Caco-2 (cell line): ENCODE data around the gene PARP6. TPM values are rescaled to one million over a fixed set of nuclear protein-coding genes. Genes with fewer than 3 reads are reported as not detected.

ENCODE experiments used
- BruUV-seq: library from RNA; stranded (reverse); fragments of 400-500 nt; replicated peaks from 2 replicates; lab custom pipeline; 2021; lab: Mats Ljungman, UMichigan
- CTCF ChIA-PET: fragments of 300-600 bp; sonication (Branson Sonifier 250); formaldehyde crosslinking; loops from one replicate; lab custom pipeline; 2022; ENCODE audit warnings: antibody characterized with exemption; lab: Charles Lee
- POLR2A ChIA-PET: fragments of 300-600 bp; sonication (Branson Sonifier 250); formaldehyde crosslinking; loops from one replicate; lab custom pipeline; 2022; ENCODE audit warnings: antibody characterized with exemption; lab: Charles Lee
- DNase-seq, 2 experiments: peaks; one replicate each; pipeline versions ENCODE4 v3.0.0 to v3.0.0-alpha.2; 2020 to 2022
- H3K27me3 ChIP-seq: replicated peaks from 2 replicates; pipeline ENCODE4 v1.6.0; 2011; ENCODE audit warnings: low read length; ENCODE audit not compliant: control insufficient read depth, insufficient read depth
- H3K36me3 ChIP-seq: 2 replicates; pipeline ENCODE4 v1.5.1; 2011; ENCODE audit warnings: low read length; ENCODE audit not compliant: control insufficient read depth, insufficient read depth
- H3K4me1 ChIP-seq: fragments of 250-450 bp; sonication (Bioruptor Pico); 2 replicates; pipeline ENCODE4 v1.5.1; 2020; ENCODE audit warnings: mild to moderate bottlenecking
- H3K4me3 ChIP-seq: 2 replicates; pipeline ENCODE4 v1.5.1; 2011; ENCODE audit warnings: low read depth, mild to moderate bottlenecking, control low read depth, low read length
- H3K9me3 ChIP-seq: fragments of 250-450 bp; sonication (Bioruptor Pico); 2 replicates; pipeline ENCODE4 v1.5.1; 2020; ENCODE audit warnings: mild to moderate bottlenecking, moderate library complexity
- H3K27ac Mint-ChIP-seq: one replicate; pipeline ENCODE4 v1.8.0; 2022; ENCODE audit warnings: mixed read lengths; ENCODE audit not compliant: unreplicated experiment
- H3K27me3 Mint-ChIP-seq: one replicate; pipeline ENCODE4 v1.8.0; 2022; ENCODE audit warnings: mixed read lengths; ENCODE audit not compliant: insufficient read depth, unreplicated experiment
- H3K36me3 Mint-ChIP-seq: one replicate; pipeline ENCODE4 v1.8.0; 2022; ENCODE audit warnings: mild to moderate bottlenecking, mixed read lengths; ENCODE audit not compliant: insufficient read depth, unreplicated experiment
- H3K4me1 Mint-ChIP-seq: one replicate; pipeline ENCODE4 v1.8.0; 2022; ENCODE audit warnings: low read depth, mixed read lengths; ENCODE audit not compliant: unreplicated experiment
- H3K4me3 Mint-ChIP-seq: one replicate; pipeline ENCODE4 v1.8.0; 2022; ENCODE audit warnings: mild to moderate bottlenecking, moderate library complexity, mixed read lengths; ENCODE audit not compliant: unreplicated experiment
- H3K9me3 Mint-ChIP-seq: one replicate; pipeline ENCODE4 v1.8.0; 2022; ENCODE audit warnings: mixed read lengths; ENCODE audit not compliant: unreplicated experiment
- CTCF ChIP-seq, 2 experiments: fragments of 200-600 bp in 1 of 2; IDR thresholded peaks; 1 replicate in 1 of 2; 2 replicates in 1 of 2; pipeline versions ENCODE4 v1.5.1 to v1.8.0; 2011 to 2022; ENCODE audit warnings: antibody characterized with exemption in 1 of 2, control low read depth in 1 of 2, inconsistent platforms in 1 of 2, low read depth in 1 of 2, low read length in 1 of 2, mild to moderate bottlenecking in 1 of 2, moderate library complexity in 1 of 2; ENCODE audit not compliant: insufficient read depth in 1 of 2, severe bottlenecking in 1 of 2, unreplicated experiment in 1 of 2
- intact Hi-C: fragments of 100-400 bp; cut with micrococcal nuclease; formaldehyde crosslinking; loops from one replicate; pipeline ENCODE4 v1.10.0; 2022; ENCODE audit not compliant: unreplicated experiment
- total RNA-seq: library from RNA; stranded (reverse); gene quantifications from 2 replicates; pipeline ENCODE4 v1.2.3, GENCODE V29; 2022

The PARP6 gene
- total RNA-seq, 1 experiment from 2014 or later = 62.2 TPM

GRCh38 chr15:72248514-72248913 lies 23.8 kb downstream of the PARP6 start:
- no peaks in the 10 kb centered on the region for H3K9me3 ChIP-seq
- Mint-ChIP-seq H3K36me3 (peaks cover 36% of the 10 kb centered on the region), H3K27ac (no peak overlapping the region), H3K4me3 (no peak overlapping the region), H3K9me3 (no peaks in the 10 kb centered on the region), H3K27me3 (no peaks in the 10 kb centered on the region), H3K4me1 (no peaks in the 10 kb centered on the region)
- intact Hi-C loops = no loop called here
- ChIA-PET POLR2A (no interaction called here), CTCF (no interaction called here)
- peaks cover 4% of the 10 kb centered on the region; the same call in 1 of the 2 replicates for H3K36me3 ChIP-seq
- no peak for DNase-seq
- H3K27me3 ChIP-seq = no peaks in the 10 kb centered on the region
- no TSS peak for BruUV-seq
- TF ChIP-seq CTCF (IDR thresholded peaks at IDR 0.05; ENCODE audit: insufficient read depth in 1 of 2, low read depth in 1 of 2, low read length in 1 of 2, severe bottlenecking in 1 of 2, unreplicated experiment in 1 of 2) = no peak
- no peak overlapping the region for H3K4me3 ChIP-seq
- no peaks in the 10 kb centered on the region for H3K4me1 ChIP-seq

- intact Hi-C loops = no loop called here
- H3K36me3 Mint-ChIP-seq = peaks cover 33% of the 10 kb centered on the region
- no peaks in the 10 kb centered on the region for H3K4me1 Mint-ChIP-seq
- CTCF ChIA-PET = no interaction called here
- H3K27me3 Mint-ChIP-seq = no peaks in the 10 kb centered on the region
- DNase-seq = no peak
- Histone ChIP-seq H3K4me3 (no peak overlapping the region), H3K4me1 (peaks cover 3% of the 10 kb centered on the region), H3K36me3 (no peaks in the 10 kb centered on the region), H3K9me3 (no peaks in the 10 kb centered on the region), H3K27me3 (no peaks in the 10 kb centered on the region)
- H3K27ac Mint-ChIP-seq = no peak overlapping the region
- no TSS peak for BruUV-seq
- POLR2A ChIA-PET = no interaction called here
- no peak for TF ChIP-seq CTCF (IDR thresholded peaks at IDR 0.05; ENCODE audit: insufficient read depth in 1 of 2, low read depth in 1 of 2, low read length in 1 of 2, severe bottlenecking in 1 of 2, unreplicated experiment in 1 of 2)
- no peaks in the 10 kb centered on the region for H3K9me3 Mint-ChIP-seq
- H3K4me3 Mint-ChIP-seq = no peak overlapping the region
These were observed 29.5 kb downstream of the PARP6 start for GRCh38 chr15:72242775-72243370.

GRCh38 chr15:72239652-72240051 lies 32.7 kb downstream of the PARP6 start:
- H3K36me3 Mint-ChIP-seq = peaks cover 16% of the 10 kb centered on the region
- TF ChIP-seq CTCF (IDR thresholded peaks at IDR 0.05; ENCODE audit: insufficient read depth in 1 of 2, low read depth in 1 of 2, low read length in 1 of 2, severe bottlenecking in 1 of 2, unreplicated experiment in 1 of 2) = no peak
- H3K27me3 ChIP-seq = no peaks in the 10 kb centered on the region
- H3K4me1 Mint-ChIP-seq = no peaks in the 10 kb centered on the region
- H3K27me3 Mint-ChIP-seq = no peaks in the 10 kb centered on the region
- no peaks in the 10 kb centered on the region for H3K36me3 ChIP-seq
- no peaks in the 10 kb centered on the region for H3K9me3 ChIP-seq
- no TSS peak for BruUV-seq
- intact Hi-C loops = no loop called here
- CTCF ChIA-PET = interaction anchor here (0.6 kb wide), 1 partner anchor 249 kb away, joined by 5 read pairs; no protein-coding TSS in a partner anchor
- H3K4me3 ChIP-seq = no peak overlapping the region
- H3K9me3 Mint-ChIP-seq = no peaks in the 10 kb centered on the region
- no peak overlapping the region for H3K4me3 Mint-ChIP-seq
- POLR2A ChIA-PET = no interaction called here
- peaks cover 8% of the 10 kb centered on the region for H3K4me1 ChIP-seq
- no peak for DNase-seq
- no peak overlapping the region for H3K27ac Mint-ChIP-seq
